PC-9 (cell line): Measurements from ENCODE around the gene TXLNA. TPM values are rescaled to one million over a fixed set of nuclear protein-coding genes. Genes with fewer than 3 reads are reported as not detected.
"Not testable (repeated sequence)": the region's sequence is repeated elsewhere in the genome, so short reads cannot be mapped to it uniquely, and the experiment has no call there.

Experiments
- BruUV-seq: library from RNA; stranded (reverse); fragments of 400-500 nt; replicated peaks from 2 replicates; lab custom pipeline; 2021; lab: Mats Ljungman, UMichigan
- CTCF ChIA-PET: fragments of 300-600 bp; sonication (Branson Sonifier 250); formaldehyde crosslinking; loops from one replicate; lab custom pipeline; 2022; ENCODE audit warnings: antibody characterized with exemption; lab: Charles Lee
- POLR2A ChIA-PET: fragments of 300-600 bp; sonication (Branson Sonifier 250); formaldehyde crosslinking; loops from one replicate; lab custom pipeline; 2022; ENCODE audit warnings: antibody characterized with exemption; ENCODE audit not compliant: unreplicated experiment; lab: Charles Lee
- DNase-seq, 2 experiments: peaks; one replicate each; pipeline versions ENCODE4 v3.0.0 to v3.0.0-alpha.2; 2015 to 2022; ENCODE audit warnings: mixed read lengths in 1 of 2
- H2AFZ ChIP-seq: fragments of 200-600 bp; sonication (generic); 2 replicates; pipeline ENCODE4 v1.8.1; 2017; ENCODE audit warnings: antibody characterized with exemption
- H3F3A ChIP-seq: fragments of 200-600 bp; sonication (generic); 2 replicates; pipeline ENCODE4 v1.8.1; 2017; ENCODE audit warnings: antibody characterized with exemption, mild to moderate bottlenecking, low read depth; ENCODE audit not compliant: insufficient read depth
- H3K27ac ChIP-seq: fragments of 200-600 bp; sonication (generic); 2 replicates; pipeline ENCODE4 v1.6.1; 2016; ENCODE audit warnings: mixed run types
- H3K27me3 ChIP-seq: fragments of 200-600 bp; sonication (generic); 2 replicates; pipeline ENCODE4 v1.6.1; 2016; ENCODE audit warnings: low read depth, mixed run types; ENCODE audit not compliant: insufficient read depth
- H3K36me3 ChIP-seq: fragments of 200-600 bp; sonication (generic); 2 replicates; pipeline ENCODE4 v1.6.1; 2016; ENCODE audit warnings: low read depth, mixed run types
- H3K4me1 ChIP-seq: fragments of 200-600 bp; sonication (generic); replicated peaks from 2 replicates; pipeline ENCODE4 v1.6.1; 2016; ENCODE audit warnings: mixed run types; ENCODE audit not compliant: insufficient read depth
- H3K4me2 ChIP-seq: fragments of 200-600 bp; sonication (generic); 2 replicates; pipeline ENCODE4 v1.6.1; 2017; ENCODE audit warnings: mixed run types
- H3K4me3 ChIP-seq: fragments of 200-600 bp; sonication (generic); 2 replicates; pipeline ENCODE4 v1.6.1; 2016; ENCODE audit warnings: mixed run types
- H3K79me2 ChIP-seq: fragments of 200-600 bp; sonication (generic); 2 replicates; pipeline ENCODE4 v1.6.1; 2017; ENCODE audit warnings: low read depth, mixed run types
- H3K9me2 ChIP-seq: fragments of 200-600 bp; sonication (generic); 2 replicates; pipeline ENCODE4 v1.8.1; 2017; ENCODE audit warnings: mild to moderate bottlenecking; ENCODE audit not compliant: insufficient read depth
- H3K9me3 ChIP-seq: fragments of 200-600 bp; sonication (generic); 2 replicates; pipeline ENCODE4 v1.8.1; 2016; ENCODE audit warnings: low read depth; ENCODE audit not compliant: insufficient read depth
- H4K20me1 ChIP-seq: fragments of 200-600 bp; sonication (generic); 2 replicates; pipeline ENCODE4 v1.8.1; 2017; ENCODE audit not compliant: insufficient read depth
- EZH2 ChIP-seq: fragments of 200-600 bp; sonication (generic); IDR thresholded peaks from 2 replicates; pipeline ENCODE4 v1.8.0; 2017; ENCODE audit warnings: antibody characterized with exemption, low read depth
- intact Hi-C: fragments of 100-400 bp; cut with micrococcal nuclease; formaldehyde crosslinking; loops from one replicate; pipeline ENCODE4 v1.10.0; 2022; ENCODE audit not compliant: unreplicated experiment
- total RNA-seq: library from RNA; stranded (reverse); gene quantifications from 2 replicates; pipeline ENCODE4 v1.2.3, GENCODE V29; 2021
- TF ChIP-seq, protein P1 (sequence below): fragments of 200-600 bp; sonication (generic); conservative IDR thresholded peaks from 2 replicates; pipeline ENCODE4 v1.6.1; 2017; ENCODE audit warnings: mixed run types, antibody characterized with exemption, mild to moderate bottlenecking, moderate library complexity

TXLNA gene
- total RNA-seq, 1 experiment from 2014 or later = 45.8 TPM

DNA sequence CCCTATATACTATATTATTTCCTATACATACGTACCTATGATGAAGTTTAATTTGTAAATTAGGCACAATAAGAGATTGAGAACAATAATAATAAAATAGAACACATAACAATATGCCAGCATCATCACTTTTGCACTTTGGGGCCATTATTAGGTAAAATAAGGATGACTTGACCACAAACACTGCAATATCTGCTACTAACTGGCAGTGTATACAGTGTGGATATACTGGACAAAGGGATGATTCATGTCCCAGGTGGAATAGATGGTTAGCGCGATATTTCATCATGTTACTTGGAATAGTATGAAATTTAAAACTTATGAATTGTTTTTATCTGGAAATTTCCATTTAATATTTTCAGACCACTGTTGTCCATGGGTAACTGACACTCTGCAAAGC is 35.4 kb upstream of the TXLNA start:
- intact Hi-C loops = no loop called here
- Histone ChIP-seq H3K79me2 (peaks cover 95% of the 10 kb centered on the region), H4K20me1 (peaks cover 37% of the 10 kb centered on the region), H3K27ac (peak overlapping the region; percentile 36; the same call in 1 of the 2 replicates), H3K36me3 (peaks cover 4% of the 10 kb centered on the region; the same call in 1 of the 2 replicates), H3K4me3 (no peak overlapping the region), H3F3A (peaks cover 21% of the 10 kb centered on the region; the same call in 1 of the 2 replicates), H3K27me3 (no peaks in the 10 kb centered on the region), H2AFZ (no peak overlapping the region), H3K4me1 (peaks cover 14% of the 10 kb centered on the region), H3K9me3 (0 out of 2 replicates have a peak, but pooled peaks cover 3% of the 10 kb centered on the region), H3K4me2 (no peak overlapping the region), H3K9me2 (no peaks in the 10 kb centered on the region)
- TF ChIP-seq, protein P1, sequence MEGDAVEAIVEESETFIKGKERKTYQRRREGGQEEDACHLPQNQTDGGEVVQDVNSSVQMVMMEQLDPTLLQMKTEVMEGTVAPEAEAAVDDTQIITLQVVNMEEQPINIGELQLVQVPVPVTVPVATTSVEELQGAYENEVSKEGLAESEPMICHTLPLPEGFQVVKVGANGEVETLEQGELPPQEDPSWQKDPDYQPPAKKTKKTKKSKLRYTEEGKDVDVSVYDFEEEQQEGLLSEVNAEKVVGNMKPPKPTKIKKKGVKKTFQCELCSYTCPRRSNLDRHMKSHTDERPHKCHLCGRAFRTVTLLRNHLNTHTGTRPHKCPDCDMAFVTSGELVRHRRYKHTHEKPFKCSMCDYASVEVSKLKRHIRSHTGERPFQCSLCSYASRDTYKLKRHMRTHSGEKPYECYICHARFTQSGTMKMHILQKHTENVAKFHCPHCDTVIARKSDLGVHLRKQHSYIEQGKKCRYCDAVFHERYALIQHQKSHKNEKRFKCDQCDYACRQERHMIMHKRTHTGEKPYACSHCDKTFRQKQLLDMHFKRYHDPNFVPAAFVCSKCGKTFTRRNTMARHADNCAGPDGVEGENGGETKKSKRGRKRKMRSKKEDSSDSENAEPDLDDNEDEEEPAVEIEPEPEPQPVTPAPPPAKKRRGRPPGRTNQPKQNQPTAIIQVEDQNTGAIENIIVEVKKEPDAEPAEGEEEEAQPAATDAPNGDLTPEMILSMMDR = no peak
- TF ChIP-seq EZH2 = no peak
- no TSS peak for BruUV-seq
- CTCF ChIA-PET = no interaction called here
- POLR2A ChIA-PET = no interaction called here
- DNase-seq = no peak

DNA sequence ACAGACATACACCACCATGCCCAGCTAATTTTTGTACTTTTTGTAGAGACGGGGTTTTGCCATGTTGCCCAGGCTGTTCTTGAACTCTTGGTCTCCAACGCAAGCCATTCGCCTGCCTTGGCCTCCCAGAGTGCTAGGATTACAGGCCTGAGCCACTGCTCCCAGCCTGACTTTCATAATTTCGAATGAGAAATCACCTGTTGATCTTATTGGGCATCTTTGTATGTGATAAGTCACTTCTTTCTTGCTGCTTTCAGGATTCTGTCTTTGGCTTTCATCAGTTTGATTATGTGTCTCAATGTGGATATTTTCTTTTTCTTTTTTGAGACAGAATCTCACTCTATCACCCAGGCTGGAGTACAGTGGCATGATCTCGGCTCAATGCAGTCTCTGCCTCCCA is 31.7 kb upstream of the TXLNA start:
- H3F3A ChIP-seq = peaks cover 18% of the 10 kb centered on the region
- H3K79me2 ChIP-seq = peaks cover 94% of the 10 kb centered on the region
- H3K27ac ChIP-seq, H3K4me2 ChIP-seq, H3K4me3 ChIP-seq, DNase-seq, H3K9me3 ChIP-seq, H3K36me3 ChIP-seq, H3K4me1 ChIP-seq, H3K9me2 ChIP-seq, CTCF ChIA-PET, intact Hi-C loops, BruUV-seq, H3K27me3 ChIP-seq, H2AFZ ChIP-seq: not testable (repeated sequence)
- peaks cover 27% of the 10 kb centered on the region; the same call in 1 of the 2 replicates for H4K20me1 ChIP-seq
- POLR2A ChIA-PET = interaction anchor here (0.7 kb wide), 1 partner anchor 133 kb away, joined by 3 read pairs; no protein-coding TSS in a partner anchor

DNA sequence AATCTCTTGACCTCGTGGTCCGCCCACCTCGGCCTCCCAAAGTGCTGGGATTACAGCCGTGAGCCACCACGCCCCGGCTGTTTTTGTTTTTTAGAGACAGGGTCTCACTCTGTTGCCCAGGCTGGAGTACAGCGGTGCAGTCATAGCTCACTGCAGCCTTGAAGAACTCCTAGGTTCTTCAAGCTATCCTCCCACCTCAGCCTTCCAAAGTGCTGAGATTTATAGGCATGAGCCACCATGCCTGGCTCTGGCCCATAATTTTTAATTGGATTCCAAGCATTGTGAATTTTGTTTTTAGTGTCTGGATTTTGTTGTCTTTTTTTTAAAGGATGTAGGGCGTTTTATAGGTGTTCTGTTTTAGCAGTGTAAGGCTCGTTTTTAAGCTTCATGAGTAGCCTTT is 28.6 kb upstream of the TXLNA start:
- TF ChIP-seq EZH2 = no peak
- TF ChIP-seq, protein P1 = no peak
- DNase-seq = no peak
- H2AFZ ChIP-seq = no peak overlapping the region
- H3K9me2 ChIP-seq = no peaks in the 10 kb centered on the region
- H3K4me3 ChIP-seq = no peak overlapping the region
- no TSS peak for BruUV-seq
- H3K27me3 ChIP-seq = no peaks in the 10 kb centered on the region
- POLR2A ChIA-PET = no interaction called here
- H3K79me2 ChIP-seq = peaks cover 77% of the 10 kb centered on the region
- H3K4me2 ChIP-seq = no peak overlapping the region
- H3K36me3 ChIP-seq = no peaks in the 10 kb centered on the region
- intact Hi-C loops = no loop called here
- H3F3A ChIP-seq = peaks cover 14% of the 10 kb centered on the region
- H3K4me1 ChIP-seq = no peaks in the 10 kb centered on the region
- H3K27ac ChIP-seq = no peak overlapping the region
- 0 out of 2 replicates have a peak, but pooled peaks cover 3% of the 10 kb centered on the region for H3K9me3 ChIP-seq
- CTCF ChIA-PET = no interaction called here
- peaks cover 30% of the 10 kb centered on the region for H4K20me1 ChIP-seq
